ENCODE measurements around the gene RUNX1.

The RUNX1 gene

DNA sequence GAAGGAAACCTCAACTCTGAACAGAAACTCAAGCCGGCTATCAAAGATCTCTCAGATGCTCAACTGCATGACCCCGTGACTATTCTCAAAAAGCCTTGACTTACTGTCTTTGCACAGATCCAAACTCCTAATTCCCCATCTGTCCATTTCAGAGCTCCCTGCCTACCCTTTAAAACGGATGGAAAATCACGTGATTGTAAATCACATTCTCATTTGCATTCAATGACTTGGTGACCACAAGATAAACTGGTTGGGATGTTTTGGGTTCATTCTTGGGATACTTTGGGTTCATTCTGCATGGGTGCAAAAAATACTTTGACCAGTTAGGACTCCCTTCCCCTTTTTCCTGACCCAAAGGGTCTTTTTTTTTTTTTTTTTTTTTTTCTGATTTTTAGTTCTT is 41.3 kb upstream of the RUNX1 start:
- DNase-seq = no peak
- TF ChIP-seq, protein P1, sequence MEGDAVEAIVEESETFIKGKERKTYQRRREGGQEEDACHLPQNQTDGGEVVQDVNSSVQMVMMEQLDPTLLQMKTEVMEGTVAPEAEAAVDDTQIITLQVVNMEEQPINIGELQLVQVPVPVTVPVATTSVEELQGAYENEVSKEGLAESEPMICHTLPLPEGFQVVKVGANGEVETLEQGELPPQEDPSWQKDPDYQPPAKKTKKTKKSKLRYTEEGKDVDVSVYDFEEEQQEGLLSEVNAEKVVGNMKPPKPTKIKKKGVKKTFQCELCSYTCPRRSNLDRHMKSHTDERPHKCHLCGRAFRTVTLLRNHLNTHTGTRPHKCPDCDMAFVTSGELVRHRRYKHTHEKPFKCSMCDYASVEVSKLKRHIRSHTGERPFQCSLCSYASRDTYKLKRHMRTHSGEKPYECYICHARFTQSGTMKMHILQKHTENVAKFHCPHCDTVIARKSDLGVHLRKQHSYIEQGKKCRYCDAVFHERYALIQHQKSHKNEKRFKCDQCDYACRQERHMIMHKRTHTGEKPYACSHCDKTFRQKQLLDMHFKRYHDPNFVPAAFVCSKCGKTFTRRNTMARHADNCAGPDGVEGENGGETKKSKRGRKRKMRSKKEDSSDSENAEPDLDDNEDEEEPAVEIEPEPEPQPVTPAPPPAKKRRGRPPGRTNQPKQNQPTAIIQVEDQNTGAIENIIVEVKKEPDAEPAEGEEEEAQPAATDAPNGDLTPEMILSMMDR (IDR thresholded peaks at IDR 0.05; ENCODE audit: low read depth, low read length) = no peak
- Histone ChIP-seq H3K36me3 (no peaks in the 10 kb centered on the region), H3K4me3 (ENCODE audit: low read depth, low read length) (no peak overlapping the region), H3K9me3 (no peaks in the 10 kb centered on the region; the same call in none of the 2 replicates), H3K27me3 (no peaks in the 10 kb centered on the region), H3K4me1 (no peaks in the 10 kb centered on the region)

DNA sequence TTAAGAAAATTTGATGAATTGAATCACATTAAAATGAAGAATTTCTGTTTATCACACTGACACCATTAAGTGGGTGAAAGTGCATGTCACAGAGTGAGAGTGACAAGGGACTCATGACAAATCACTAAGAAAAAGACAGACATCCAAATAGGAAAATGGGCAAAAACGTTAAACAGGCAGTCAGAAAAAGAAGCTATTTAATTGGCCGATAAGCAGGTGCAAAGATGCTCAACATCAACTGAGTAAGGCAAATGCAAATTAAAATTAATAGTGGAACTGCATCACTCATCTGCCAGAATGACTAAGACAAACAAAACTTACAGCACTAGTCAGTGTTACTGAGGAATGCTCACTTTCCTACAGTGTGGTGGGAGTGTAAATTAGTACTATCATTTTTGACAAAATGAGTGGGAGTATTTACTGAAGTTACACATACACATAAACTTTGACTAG is 39.2 kb upstream of the RUNX1 start:
- no peaks in the 10 kb centered on the region; the same call in 1 of the 2 replicates for H3K9me3 ChIP-seq
- no peak for DNase-seq
- H3K27me3 ChIP-seq = no peaks in the 10 kb centered on the region
- H3K4me1 ChIP-seq = no peaks in the 10 kb centered on the region
- TF ChIP-seq, protein P1 (IDR thresholded peaks at IDR 0.05; ENCODE audit: low read depth, low read length) = no peak
- H3K36me3 ChIP-seq = no peaks in the 10 kb centered on the region
- H3K4me3 ChIP-seq (ENCODE audit: low read depth, low read length) = no peak overlapping the region

DNA sequence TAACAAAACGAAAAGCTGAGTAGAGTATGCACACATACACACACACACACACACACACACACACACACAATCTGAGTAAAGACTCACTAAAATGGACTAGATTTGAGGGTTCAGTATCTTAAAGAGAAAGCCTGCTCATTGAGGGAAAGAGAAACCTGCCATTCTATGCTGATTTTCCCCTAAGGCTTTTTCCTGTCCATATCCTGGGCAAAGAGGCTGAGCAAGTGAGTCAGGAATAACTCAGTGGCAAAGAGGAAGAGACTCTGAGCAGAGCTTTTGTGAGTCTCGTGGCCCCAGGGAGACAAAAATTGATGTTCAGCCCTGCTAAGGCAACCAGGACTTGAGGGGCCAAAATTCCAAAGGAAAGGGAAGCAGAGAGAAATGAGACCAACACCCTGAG is 37.3 kb upstream of the RUNX1 start:
- DNase-seq = no peak
- no peaks in the 10 kb centered on the region for H3K4me1 ChIP-seq
- no peak overlapping the region for H3K4me3 ChIP-seq (ENCODE audit: low read depth, low read length)
- no peaks in the 10 kb centered on the region for H3K36me3 ChIP-seq
- no peaks in the 10 kb centered on the region for H3K9me3 ChIP-seq
- TF ChIP-seq, protein P1 (IDR thresholded peaks at IDR 0.05; ENCODE audit: low read depth, low read length) = no peak
- no peaks in the 10 kb centered on the region for H3K27me3 ChIP-seq

DNA sequence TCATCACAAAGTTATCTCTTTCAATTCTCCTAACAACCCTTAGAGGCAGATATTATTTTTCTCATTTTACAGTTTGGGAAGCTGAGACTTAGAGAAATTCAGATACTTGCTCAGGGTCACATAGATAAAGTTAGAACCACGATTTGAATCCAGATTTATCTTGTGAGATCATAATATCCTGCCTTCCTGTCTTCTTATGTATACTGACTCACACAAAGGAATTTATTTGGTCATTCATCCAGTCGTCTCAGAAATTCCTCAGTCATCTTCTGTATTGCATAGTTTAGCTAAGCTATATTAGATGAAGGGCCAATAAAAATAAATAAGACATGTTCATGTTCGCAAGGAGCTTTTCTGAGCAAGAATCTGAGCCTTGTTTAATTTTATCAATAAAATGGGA is 35.8 kb upstream of the RUNX1 start:
- H3K36me3 ChIP-seq = no peaks in the 10 kb centered on the region
- TF ChIP-seq, protein P1 (IDR thresholded peaks at IDR 0.05; ENCODE audit: low read depth, low read length) = no peak
- H3K4me1 ChIP-seq = no peaks in the 10 kb centered on the region
- no peaks in the 10 kb centered on the region for H3K9me3 ChIP-seq
- H3K27me3 ChIP-seq = no peaks in the 10 kb centered on the region
- no peak for DNase-seq
- no peak overlapping the region for H3K4me3 ChIP-seq (ENCODE audit: low read depth, low read length)

DNA sequence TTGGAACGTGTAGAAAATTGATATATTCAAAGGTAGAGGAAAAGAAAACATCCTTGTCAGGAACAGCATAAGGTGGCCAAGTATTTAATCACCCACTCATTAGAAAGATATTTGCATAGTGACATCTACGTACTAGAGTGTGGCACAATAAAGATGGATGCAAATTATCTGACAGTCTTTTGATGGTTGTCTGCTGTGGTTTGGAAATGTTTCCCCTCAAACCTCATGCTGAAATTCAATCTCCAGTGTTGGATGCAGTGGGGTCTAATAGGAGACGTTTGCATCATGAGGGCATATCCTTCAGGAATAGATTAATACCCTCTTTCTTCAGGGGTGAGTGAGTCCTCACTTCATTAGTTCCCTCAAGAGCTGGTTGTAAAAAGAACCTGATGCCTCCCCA is 34.1 kb upstream of the RUNX1 start:
- Histone ChIP-seq H3K27me3 (no peaks in the 10 kb centered on the region), H3K36me3 (no peaks in the 10 kb centered on the region), H3K9me3 (no peaks in the 10 kb centered on the region), H3K4me1 (no peaks in the 10 kb centered on the region), H3K4me3 (ENCODE audit: low read depth, low read length) (no peak overlapping the region)
- TF ChIP-seq, protein P1 (IDR thresholded peaks at IDR 0.05; ENCODE audit: low read depth, low read length) = no peak
- DNase-seq = no peak

DNA sequence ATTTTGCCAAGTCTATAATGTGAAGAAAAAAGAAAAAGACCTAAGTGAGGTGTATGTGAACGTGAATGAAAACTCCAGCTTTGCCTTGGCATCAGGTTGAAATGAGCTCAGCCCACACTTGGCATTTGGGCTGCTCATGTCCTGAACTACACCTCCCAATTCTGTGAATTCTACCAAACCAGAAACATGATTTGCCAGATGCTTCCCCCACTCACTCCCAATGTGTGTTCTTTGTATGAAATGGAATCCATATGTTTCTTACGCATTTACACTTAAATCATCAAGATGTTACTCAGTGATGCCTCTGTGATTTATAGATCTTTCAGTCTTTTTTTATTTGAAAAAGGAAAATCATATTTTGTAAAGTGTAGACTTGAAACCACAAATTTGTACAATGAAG is 32.8 kb upstream of the RUNX1 start:
- H3K4me1 ChIP-seq = no peaks in the 10 kb centered on the region
- no peak overlapping the region for H3K4me3 ChIP-seq (ENCODE audit: low read depth, low read length)
- H3K27me3 ChIP-seq = no peaks in the 10 kb centered on the region
- TF ChIP-seq, protein P1 (IDR thresholded peaks at IDR 0.05; ENCODE audit: low read depth, low read length) = no peak
- H3K36me3 ChIP-seq = no peaks in the 10 kb centered on the region
- no peak for DNase-seq
- no peaks in the 10 kb centered on the region for H3K9me3 ChIP-seq
